ENCODE measurements around the gene HCFC1R1. TPM values are rescaled to one million over a fixed set of nuclear protein-coding genes. Genes with fewer than 3 reads are reported as not detected.

HCFC1R1 gene
- total RNA-seq, 1 donor from 2014 or later, result 15.5 TPM

DNA sequence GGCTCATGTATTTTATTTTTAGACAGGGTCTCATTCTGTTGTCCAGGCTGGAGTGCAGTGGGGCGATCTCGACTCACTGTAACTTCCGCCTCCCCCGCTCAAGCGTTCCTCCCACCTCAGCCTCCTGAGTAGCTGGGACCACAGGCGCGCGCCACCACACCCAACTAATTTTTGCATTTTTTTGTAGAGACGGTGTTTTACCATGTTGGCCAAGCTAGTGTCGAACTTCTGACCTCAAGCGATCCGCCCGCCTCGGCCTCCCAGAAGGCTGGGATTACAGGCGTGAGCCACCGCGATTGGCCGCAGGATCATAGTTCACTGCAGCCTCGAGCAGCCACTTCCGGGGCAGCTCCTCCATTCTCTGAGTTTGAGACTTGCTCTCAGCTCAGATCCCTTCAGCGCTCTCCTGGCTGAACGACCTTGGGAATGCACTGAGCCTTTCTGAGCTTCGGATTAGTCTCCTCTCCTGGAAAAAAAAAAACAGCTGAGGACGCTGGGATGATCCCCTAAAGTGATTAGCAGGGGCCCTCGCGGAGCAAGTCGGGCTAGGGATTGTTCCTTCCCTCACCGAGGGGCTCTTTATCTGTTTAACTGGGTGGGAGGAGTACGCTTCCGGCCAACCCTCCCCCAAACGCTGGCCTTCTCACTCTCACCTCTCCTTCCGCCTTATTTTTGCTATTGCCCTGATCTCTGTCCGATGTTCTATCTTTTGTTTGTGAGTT, 42.4 kb downstream of the HCFC1R1 start:
- FAIRE-seq, result no peak

DNA sequence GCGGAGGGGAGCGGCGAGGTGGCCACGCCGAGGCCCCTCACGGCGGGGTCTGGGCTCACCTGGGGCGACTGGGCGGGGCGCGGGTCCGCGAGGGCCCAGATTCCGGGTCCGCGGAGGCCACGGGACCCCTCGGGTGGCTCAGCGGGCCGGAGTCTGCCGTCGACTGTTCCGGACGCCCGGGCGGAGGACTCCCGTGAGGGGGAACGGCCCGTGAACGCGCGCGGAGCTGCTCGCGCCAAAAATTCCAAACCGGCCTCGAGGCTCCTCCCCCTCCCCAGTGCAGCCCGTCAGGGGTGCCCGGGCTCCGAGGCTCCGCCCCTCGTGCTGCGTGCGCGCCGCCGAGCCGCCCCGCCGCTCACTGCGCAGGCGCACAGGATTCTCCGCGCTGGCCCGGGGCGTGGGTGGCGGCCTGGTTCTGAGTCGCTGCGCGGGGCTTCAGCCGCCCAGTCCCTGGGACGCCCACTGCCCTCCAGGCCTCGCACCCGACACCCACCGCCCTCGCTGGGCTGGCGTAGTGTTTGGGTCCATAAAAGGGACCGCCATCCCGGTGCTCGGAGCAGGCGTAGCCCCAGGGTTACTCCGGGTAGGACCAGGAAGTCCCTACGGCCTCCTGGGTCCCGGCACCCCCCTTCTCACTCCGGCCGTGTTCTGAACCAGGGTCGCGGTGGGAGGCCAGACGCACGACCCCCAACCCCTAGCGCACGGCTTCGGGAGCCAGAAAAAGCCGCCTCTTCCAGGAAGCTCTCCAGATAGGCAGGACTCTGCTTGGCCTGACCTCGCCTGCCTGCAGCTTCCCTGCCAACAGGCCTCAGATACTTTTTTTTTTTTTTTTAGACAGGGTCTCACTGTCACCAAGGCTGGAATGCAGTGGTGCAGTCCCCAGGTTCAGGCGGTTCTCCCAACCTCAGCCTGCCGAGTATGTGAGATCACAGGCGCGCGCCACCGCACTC, 43.2 kb downstream of the HCFC1R1 start, which contains the start of gene PKMYT1:
Gene PKMYT1, minus strand, starts transcription at position 220 of the 950 bp plus-strand sequence. CDS start 789 bp downstream, outside the sequence.
- no peak for FAIRE-seq
- DNase-seq (ENCODE audit: low spot score in 2 of 2), result peak; percentile 100

More for the DNA sequence above, 42.4 kb downstream of the HCFC1R1 start:
- no peak for DNase-seq (ENCODE audit: low spot score in 2 of 2)

DNA sequence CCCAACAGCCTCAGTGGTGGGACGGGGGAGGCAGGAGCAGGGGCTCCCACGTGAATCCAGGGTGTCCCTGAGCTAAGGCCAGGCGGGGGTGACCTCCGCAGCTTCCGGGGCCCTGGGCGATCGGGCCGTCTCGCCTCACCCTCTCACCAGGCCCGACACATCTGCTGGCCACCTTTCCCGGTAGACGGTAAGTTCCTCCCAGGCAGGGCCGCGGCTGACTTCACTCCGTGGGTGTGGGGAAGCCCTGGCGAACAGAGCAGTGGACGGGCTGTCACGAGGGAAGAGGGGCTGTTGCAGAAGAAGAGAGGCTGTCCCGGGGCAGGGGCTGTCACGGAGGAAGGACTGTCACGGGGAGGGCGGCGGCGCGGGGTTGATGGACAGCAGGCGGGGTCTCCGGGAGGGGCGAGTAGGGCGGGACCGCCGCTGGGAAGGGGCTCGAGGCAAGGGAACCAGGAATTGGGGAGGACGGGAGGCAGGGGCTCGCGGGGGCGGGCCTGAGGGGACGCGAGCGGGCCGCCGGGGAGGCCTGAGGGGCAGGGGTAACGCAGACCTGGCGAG, 44.0 kb downstream of the HCFC1R1 start:
- DNase-seq (ENCODE audit: low spot score in 2 of 2) (no peak), FAIRE-seq (no peak)

DNA sequence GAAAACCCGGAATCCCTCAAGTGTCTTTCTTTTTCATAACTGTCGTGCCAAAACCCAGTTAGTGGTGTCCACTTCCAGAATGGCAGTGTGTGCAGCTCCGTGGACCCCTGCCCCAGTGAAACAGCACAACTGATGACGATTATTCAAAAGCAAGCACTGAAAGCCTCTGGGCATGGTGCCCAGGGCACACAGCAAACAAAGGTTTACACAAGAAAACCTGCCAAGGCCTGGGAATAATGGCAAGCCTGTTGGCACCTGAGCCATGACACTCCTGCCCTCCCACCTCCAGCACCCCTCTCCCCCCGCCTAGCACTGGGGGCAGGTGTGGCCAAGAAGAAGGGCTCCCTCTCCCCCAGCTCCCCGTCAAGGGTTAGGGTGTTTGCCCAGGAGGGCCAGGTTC, 46.3 kb downstream of the HCFC1R1 start:
- FAIRE-seq (no peak), DNase-seq (ENCODE audit: low spot score in 2 of 2) (peak in 1 of 2 donors; percentile 44)

DNA sequence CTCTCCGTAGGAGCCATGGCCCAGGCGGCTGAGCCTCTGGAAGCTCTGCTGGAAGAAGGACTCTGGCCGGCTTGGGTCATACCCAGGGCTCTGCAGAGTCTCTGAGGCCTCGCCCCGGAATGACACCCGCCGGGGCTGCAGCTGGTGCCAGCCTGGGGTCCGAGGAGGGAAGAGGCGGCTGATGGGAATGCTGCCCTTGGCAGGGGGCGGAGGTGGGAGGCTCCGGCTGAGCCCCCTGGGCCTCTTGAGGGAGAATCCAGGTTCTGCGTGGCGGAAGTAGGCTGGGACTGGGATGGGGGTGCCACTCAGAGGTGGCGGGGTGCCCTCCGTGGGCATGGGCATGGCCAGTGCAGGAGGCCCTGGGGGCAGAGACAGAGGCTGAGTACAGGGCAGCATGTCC, 47.1 kb downstream of the HCFC1R1 start:
- FAIRE-seq (no peak), DNase-seq (ENCODE audit: low spot score in 2 of 2) (no peak)

DNA sequence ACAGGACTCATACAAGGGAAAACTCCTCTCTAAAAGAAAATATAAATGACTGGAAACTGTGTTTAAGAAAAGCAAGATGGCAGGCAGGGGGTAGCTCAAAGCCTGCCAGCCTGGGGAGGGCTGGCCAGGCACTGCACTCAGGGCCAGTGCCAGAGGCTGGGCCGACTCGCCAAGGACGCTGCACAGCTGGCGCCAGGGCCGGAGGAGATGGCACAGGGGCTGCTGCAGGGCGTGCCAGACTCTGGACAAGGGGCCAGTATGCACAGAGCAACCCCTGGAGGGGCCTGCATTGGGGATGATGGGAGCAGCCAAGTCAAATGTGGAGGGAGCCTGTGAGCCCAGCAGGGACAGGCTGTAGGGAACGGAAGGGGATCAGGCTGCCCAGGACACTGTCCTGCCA, 47.5 kb downstream of the HCFC1R1 start:
- DNase-seq (ENCODE audit: low spot score in 2 of 2) (no peak), FAIRE-seq (no peak)

DNA sequence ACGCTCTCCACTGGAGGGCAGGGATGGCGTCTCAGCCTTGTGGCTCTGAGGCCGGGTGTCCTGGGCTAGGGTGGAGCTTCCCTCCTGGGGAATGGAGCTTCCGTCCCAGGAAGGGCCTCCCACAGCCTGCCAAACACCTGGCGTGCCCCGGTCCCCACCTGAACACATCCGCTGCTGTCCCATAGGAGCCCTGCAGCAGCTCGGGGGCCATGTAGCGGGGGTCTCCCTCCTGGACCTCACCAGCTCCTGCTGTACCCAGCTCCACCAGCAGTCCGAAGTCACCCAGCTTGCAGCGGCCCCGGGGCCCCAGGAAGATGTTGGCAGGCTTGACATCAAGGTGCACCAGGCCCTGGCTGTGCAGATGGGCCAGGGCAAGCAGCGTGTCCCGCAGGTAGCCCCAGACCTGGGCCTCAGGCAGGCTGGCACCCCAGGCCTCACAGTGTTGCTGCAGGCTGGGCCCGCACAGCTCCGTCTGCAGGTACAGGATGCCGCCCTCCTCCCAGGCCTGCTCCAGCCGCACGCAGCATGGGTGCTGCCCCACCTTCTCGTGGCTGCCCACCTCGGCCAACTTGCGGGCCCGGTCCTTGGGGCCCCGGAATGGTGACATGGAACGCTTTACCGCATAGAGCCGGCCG, 48.5 kb downstream of the HCFC1R1 start:
- FAIRE-seq (no peak), DNase-seq (ENCODE audit: low spot score in 2 of 2) (no peak)

DNA sequence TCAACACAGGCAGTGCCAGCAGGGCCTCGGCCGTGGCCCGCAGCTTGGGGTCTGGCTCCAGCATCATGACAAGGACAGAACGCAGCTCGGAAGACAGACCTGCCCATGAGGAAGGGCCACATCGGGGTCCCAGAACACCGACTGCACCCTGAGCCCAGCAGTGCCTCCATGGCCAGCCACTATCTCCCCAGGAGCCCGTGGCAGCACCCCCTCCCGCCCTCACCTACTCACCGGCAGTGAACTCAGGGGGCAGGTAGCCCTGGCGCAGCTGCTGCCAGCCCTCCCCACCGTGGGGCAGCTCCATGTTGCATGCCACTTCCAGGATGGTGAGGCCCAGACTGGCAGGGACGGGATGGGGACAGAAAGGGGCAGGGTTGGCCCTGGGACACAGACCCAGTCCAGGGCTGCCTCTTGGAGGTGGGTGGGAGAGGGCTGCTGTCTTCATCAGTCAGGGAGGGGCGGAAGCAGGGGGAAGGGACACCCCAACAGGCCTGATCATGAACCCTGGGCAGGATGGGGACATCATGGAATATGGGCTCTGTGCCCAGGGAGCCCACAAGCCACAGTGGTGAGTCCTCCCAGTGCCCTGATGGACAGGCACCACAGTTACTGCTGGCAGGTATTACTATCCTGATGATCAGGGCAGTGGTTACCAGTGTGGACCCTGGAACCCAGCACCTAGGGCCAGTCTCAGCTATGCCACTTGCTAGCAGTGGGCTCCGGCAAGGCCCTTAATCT, 49.3 kb downstream of the HCFC1R1 start:
- DNase-seq (ENCODE audit: low spot score in 2 of 2), result no peak
- no peak for FAIRE-seq

DNA sequence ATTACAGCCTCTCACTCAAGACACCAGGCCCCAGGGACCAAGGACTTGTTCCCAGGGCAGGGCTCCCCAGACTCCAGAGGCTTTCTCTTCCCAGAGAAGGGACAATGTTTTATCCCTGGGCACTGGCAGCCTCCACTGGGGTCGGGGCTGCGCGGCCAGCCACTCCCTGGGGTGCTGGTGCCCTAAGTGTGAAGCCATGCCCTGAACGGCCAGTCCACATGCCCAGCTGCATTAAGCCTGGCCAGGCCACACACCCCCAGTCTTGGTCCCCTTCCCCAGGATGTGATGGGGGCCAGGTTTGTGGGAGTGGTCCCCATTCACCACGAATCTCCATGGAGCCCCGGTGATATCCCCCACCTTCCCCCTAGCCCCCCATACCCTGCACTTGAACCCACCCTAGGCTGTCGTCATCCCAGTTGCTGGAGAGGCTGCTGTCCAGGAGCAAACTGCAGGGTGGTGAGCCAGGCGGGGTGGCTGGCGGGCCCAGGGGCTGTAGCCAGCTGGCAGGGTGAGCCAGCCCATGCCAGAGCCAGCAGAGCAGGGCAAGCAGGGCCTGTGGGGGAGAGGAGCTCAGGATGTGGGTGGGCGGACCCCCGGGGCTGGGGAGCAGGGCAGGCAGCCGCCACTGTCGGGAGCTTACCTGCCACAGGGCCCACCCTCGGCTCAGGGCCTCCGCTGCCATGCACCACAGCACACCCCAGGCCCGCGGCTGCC, 50.0 kb downstream of the HCFC1R1 start:
- DNase-seq (ENCODE audit: low spot score in 2 of 2) (no peak), FAIRE-seq (no peak)

DNA sequence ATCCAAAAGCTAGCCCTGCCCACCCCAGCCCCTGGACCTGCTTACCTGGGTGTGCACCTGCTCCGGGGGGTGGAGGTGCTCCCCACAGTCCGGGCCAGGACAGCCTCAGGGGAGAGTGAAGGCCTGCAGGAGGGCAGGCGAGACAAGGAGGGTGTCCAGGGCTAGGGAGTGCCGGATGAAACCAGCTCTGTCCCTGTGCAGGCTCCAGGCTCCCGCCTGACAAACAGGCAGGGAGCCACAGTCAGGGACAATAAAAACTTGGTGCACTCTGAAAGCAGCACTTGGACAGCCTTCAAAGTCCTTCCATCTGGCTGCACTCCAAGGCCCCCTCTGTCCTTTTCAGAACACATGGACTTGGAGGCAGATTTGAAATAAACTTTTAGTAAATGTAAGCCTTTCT, 50.6 kb downstream of the HCFC1R1 start:
- FAIRE-seq (no peak), DNase-seq (ENCODE audit: low spot score in 2 of 2) (peak; percentile 58)

Small RNA genes within 50 kb of the gene (small RNA-seq; reads per million reads assigned to genes)
- not detected for gene LINC00514

Other genes with a start within 250 kb of the HCFC1R1 start
- gene ELOB, start 246.7 kb downstream of the HCFC1R1 start, total RNA-seq, result 128 TPM
- not detected for gene PRSS33, start 236.4 kb downstream of the HCFC1R1 start, total RNA-seq
- gene PRSS41, start 225.5 kb downstream of the HCFC1R1 start, total RNA-seq, result not detected
- gene PRSS21, start 206.7 kb downstream of the HCFC1R1 start, total RNA-seq, result not detected
- gene ZG16B, start 193.6 kb downstream of the HCFC1R1 start, total RNA-seq, result not detected
- gene PRSS22, start 165.8 kb downstream of the HCFC1R1 start, total RNA-seq, result not detected
- 46.5 TPM for gene FLYWCH2, start 140.7 kb downstream of the HCFC1R1 start, total RNA-seq
- 22.8 TPM for gene FLYWCH1, start 112.0 kb downstream of the HCFC1R1 start, total RNA-seq
- not detected for gene KREMEN2, start 59.7 kb downstream of the HCFC1R1 start, total RNA-seq
- gene PAQR4, start 54.6 kb downstream of the HCFC1R1 start, total RNA-seq, result 18.3 TPM
- 1.2 TPM for gene PKMYT1, start 43.5 kb downstream of the HCFC1R1 start, total RNA-seq
- not detected for gene CLDN9, start 11.0 kb downstream of the HCFC1R1 start, total RNA-seq
- 0.41 TPM for gene CLDN6, start 5.8 kb downstream of the HCFC1R1 start, total RNA-seq
- gene TNFRSF12A, start 3.6 kb downstream of the HCFC1R1 start, total RNA-seq, result 0.82 TPM
- 6.1 TPM for gene THOC6, start 93 bp upstream of the HCFC1R1 start, total RNA-seq
- not detected for gene BICDL2, start 13.0 kb upstream of the HCFC1R1 start, total RNA-seq
- 0.41 TPM for gene MMP25, start 22.6 kb upstream of the HCFC1R1 start, total RNA-seq
- gene IL32, start 41.7 kb upstream of the HCFC1R1 start, total RNA-seq, result 0.82 TPM
- gene ZSCAN10, start 75.4 kb upstream of the HCFC1R1 start, total RNA-seq, result not detected
- 17.9 TPM for gene ZNF205, start 88.6 kb upstream of the HCFC1R1 start, total RNA-seq
- 6.9 TPM for gene ZNF213, start 111.1 kb upstream of the HCFC1R1 start, total RNA-seq
- 0.41 TPM for gene OR1F1, start 164.3 kb upstream of the HCFC1R1 start, total RNA-seq
- 16.7 TPM for gene ZNF200, start 211.2 kb upstream of the HCFC1R1 start, total RNA-seq
- gene MEFV, start 232.7 kb upstream of the HCFC1R1 start, total RNA-seq, result under 0.01 TPM